GM19468 (cell line): ENCODE data around the gene ZNF57.
A peak's percentile ranks its signal among the peaks of the same experiment; 100 is the strongest.
"Not testable (repeated sequence)": the region's sequence is repeated elsewhere in the genome, so short reads cannot be mapped to it uniquely, and the experiment has no call there.

Experiments
- ATAC-seq: cut with Tn5 transposase; IDR thresholded peaks from one replicate; pipeline ENCODE4 v1.9.1; 2021; ENCODE audit warnings: mild to moderate bottlenecking, moderate library complexity, moderate number of reproducible peaks; ENCODE audit not compliant: unreplicated experiment; ENCODE audit errors: extremely low read depth

ZNF57 gene

GRCh38 chr19:2890531-2890930 is 10.2 kb upstream of the ZNF57 start:
- ATAC-seq: not testable (repeated sequence)

GRCh38 chr19:2896694-2897093 is 4.0 kb upstream of the ZNF57 start:
- no peak for ATAC-seq

GRCh38 chr19:2902590-2903218 is 2.0 kb downstream of the ZNF57 start:
- ATAC-seq: no peak

- ATAC-seq: not testable (repeated sequence)
Observed at GRCh38 chr19:2903326-2903725, 2.6 kb downstream of the ZNF57 start.

GRCh38 chr19:2905918-2906519 is 5.3 kb downstream of the ZNF57 start:
- ATAC-seq: no peak

GRCh38 chr19:2906631-2907195 is 6.0 kb downstream of the ZNF57 start:
- ATAC-seq: no peak

GRCh38 chr19:2912306-2912705 is 11.6 kb downstream of the ZNF57 start:
- no peak for ATAC-seq

- ATAC-seq: no peak
Observed at GRCh38 chr19:2917275-2918184, 16.8 kb downstream of the ZNF57 start.

GRCh38 chr19:2922987-2923386 is 22.3 kb downstream of the ZNF57 start:
- no peak for ATAC-seq

GRCh38 chr19:2923510-2923909 is 22.8 kb downstream of the ZNF57 start:
- no peak for ATAC-seq

- no peak for ATAC-seq
Observed at GRCh38 chr19:2926341-2927031, 25.8 kb downstream of the ZNF57 start.

- ATAC-seq: no peak
Observed at GRCh38 chr19:2927032-2927430, 26.3 kb downstream of the ZNF57 start.

GRCh38 chr19:2933490-2933910 is 32.8 kb downstream of the ZNF57 start:
- no peak for ATAC-seq

GRCh38 chr19:2935863-2936262 is 35.1 kb downstream of the ZNF57 start:
- ATAC-seq: not testable (repeated sequence)

- no peak for ATAC-seq
Observed at GRCh38 chr19:2942928-2943640, 42.4 kb downstream of the ZNF57 start.

- ATAC-seq: peak; percentile 7
Observed at GRCh38 chr19:2944403-2944774, 43.7 kb downstream of the ZNF57 start.

- peak; percentile 80 for ATAC-seq
Observed at GRCh38 chr19:2944775-2945574, 44.2 kb downstream of the ZNF57 start, which contains the start of gene ZNF77. Gene ZNF77 (minus strand): TSS chr19:2944971. CDS start chr19:2944840, 131 bp downstream.

- no peak for ATAC-seq
Observed at GRCh38 chr19:2945575-2946184, 45.0 kb downstream of the ZNF57 start.
